HG03025 (cell line): Measurements from ENCODE around the gene FBN1.

Source experiments
- ATAC-seq: cut with Tn5 transposase; IDR thresholded peaks from one replicate; pipeline ENCODE4 v1.9.1; 2021; ENCODE audit warnings: mild to moderate bottlenecking, moderate library complexity; ENCODE audit not compliant: unreplicated experiment, low FRiP score

Gene FBN1

GRCh38 chr15:48584090-48584811 lies 61.3 kb downstream of the FBN1 start:
- no peak for ATAC-seq

GRCh38 chr15:48582452-48583247 lies 62.9 kb downstream of the FBN1 start:
- ATAC-seq, result no peak

- ATAC-seq, result no peak
Observed at GRCh38 chr15:48581219-48581618, 64.3 kb downstream of the FBN1 start.

- ATAC-seq, result no peak
Observed at GRCh38 chr15:48580736-48581135, 64.8 kb downstream of the FBN1 start.

- no peak for ATAC-seq
Observed at GRCh38 chr15:48579945-48580671, 65.4 kb downstream of the FBN1 start.

- no peak for ATAC-seq
Observed at GRCh38 chr15:48578965-48579364, 66.5 kb downstream of the FBN1 start.

- no peak for ATAC-seq
Observed at GRCh38 chr15:48577469-48577868, 68.0 kb downstream of the FBN1 start.

- ATAC-seq, result no peak
Observed at GRCh38 chr15:48574187-48574586, 71.3 kb downstream of the FBN1 start.

- no peak for ATAC-seq
Observed at GRCh38 chr15:48573780-48574179, 71.7 kb downstream of the FBN1 start.

- ATAC-seq, result no peak
Observed at GRCh38 chr15:48572823-48573222, 72.7 kb downstream of the FBN1 start.

GRCh38 chr15:48571510-48571909 lies 74.0 kb downstream of the FBN1 start:
- no peak for ATAC-seq

- no peak for ATAC-seq
Observed at GRCh38 chr15:48570822-48571221, 74.7 kb downstream of the FBN1 start.

- ATAC-seq, result no peak
Observed at GRCh38 chr15:48569591-48570302, 75.8 kb downstream of the FBN1 start.

GRCh38 chr15:48566668-48567067 lies 78.8 kb downstream of the FBN1 start:
- no peak for ATAC-seq

- ATAC-seq, result no peak
Observed at GRCh38 chr15:48565560-48566482, 79.7 kb downstream of the FBN1 start.

- no peak for ATAC-seq
Observed at GRCh38 chr15:48564690-48565089, 80.8 kb downstream of the FBN1 start.

GRCh38 chr15:48563934-48564333 lies 81.6 kb downstream of the FBN1 start:
- no peak for ATAC-seq

GRCh38 chr15:48560321-48561051 lies 85.0 kb downstream of the FBN1 start:
- ATAC-seq, result no peak

- ATAC-seq, result no peak
Observed at GRCh38 chr15:48559285-48559684, 86.2 kb downstream of the FBN1 start.
